BJ (cell line): ENCODE measurements around the gene FUZ. TPM values are rescaled to one million over a fixed set of nuclear protein-coding genes. Genes with fewer than 3 reads are reported as not detected.
A peak's percentile ranks its signal among the peaks of the same experiment; 100 is the strongest.

Source experiments
- CTCF ChIA-PET: fragments of 350-600 bp; formaldehyde crosslinking; extraction: SDS; loops from one replicate; lab custom pipeline; 2021; ENCODE audit warnings: antibody characterized with exemption, inconsistent platforms; lab: Yijun Ruan, JAX
- POLR2A ChIA-PET: fragments of 300-600 bp; sonication (Branson Sonifier 250); formaldehyde crosslinking; extraction: SDS; loops from one replicate; lab custom pipeline; 2021; ENCODE audit warnings: antibody characterized with exemption; lab: Charles Lee
- DNase-seq: peaks from one replicate; pipeline ENCODE4 v3.0.0-alpha.2; 2011; ENCODE audit warnings: low read depth
- H3K27me3 ChIP-seq: 2 replicates; pipeline ENCODE4 v1.6.0; 2011; ENCODE audit warnings: low read length; ENCODE audit not compliant: control insufficient read depth, insufficient read depth
- H3K36me3 ChIP-seq: 2 replicates; pipeline ENCODE4 v1.5.1; 2011; ENCODE audit warnings: low read length; ENCODE audit not compliant: control insufficient read depth, insufficient read depth
- H3K4me3 ChIP-seq: 2 replicates; pipeline ENCODE4 v1.5.1; 2011; ENCODE audit warnings: low read depth, mild to moderate bottlenecking, control low read depth, low read length
- polyA plus RNA-seq: library from polyadenylated mRNA; depleted of rRNA; stranded (reverse); fragments of >200 nt; gene quantifications from 2 replicates; pipeline ENCODE4 v1.2.3, GENCODE V29; 2011
- TF ChIP-seq, protein P1 (sequence below): IDR thresholded peaks from 2 replicates; pipeline ENCODE4 v1.5.1; 2011; ENCODE audit warnings: low read depth, mild to moderate bottlenecking, control low read depth, inconsistent platforms, low read length, moderate library complexity; ENCODE audit not compliant: insufficient read depth

The FUZ gene
- polyA plus RNA-seq, 1 experiment = 14.3 TPM

DNA sequence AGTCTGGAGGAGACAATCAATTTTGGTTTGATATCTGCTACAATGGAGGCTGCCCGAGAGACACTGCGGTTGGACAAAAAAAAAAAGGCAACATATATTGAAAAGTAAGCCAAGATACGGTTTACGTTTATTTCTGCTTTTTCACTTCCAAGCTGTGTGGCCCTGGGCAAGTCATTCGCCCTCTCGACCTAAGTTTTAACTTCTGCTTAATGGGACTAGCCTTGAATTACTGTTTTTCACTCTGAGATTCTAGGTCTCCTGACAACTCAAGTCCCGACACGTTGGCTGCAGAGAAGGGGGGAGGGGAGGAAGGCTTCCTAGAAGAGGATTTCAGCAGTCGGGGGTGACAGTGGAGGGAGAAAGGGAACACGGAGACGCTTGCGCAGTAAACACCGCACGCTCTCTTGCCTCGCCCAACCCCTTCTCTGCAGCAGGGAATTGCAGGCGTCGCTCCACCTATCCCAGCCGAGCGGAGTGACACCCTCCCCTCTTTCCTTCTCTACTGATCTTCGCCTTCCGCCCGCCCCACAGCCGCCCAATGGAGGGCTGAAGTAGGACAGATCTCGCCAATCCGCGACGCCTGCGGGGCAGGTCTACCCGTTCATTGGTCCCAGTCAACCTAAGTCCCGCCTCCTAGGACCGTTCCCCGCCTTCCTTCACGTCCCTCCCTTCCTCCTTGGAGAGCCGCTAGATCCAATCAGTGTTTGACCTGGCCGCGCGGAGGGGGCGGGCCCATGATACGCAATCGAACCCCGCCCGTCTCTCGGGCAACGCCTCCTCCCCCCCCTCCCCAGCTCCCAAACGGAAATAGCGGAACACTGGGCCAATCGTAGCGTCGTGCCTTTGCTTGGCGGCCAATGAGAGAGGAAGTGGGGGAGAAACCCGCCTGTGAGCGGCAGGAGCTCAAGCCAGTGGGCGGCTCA lies 46.8 kb downstream of the FUZ start:
- peak; percentile 100 for DNase-seq
- ChIA-PET CTCF (interaction anchor here (0.6 to 2.1 kb wide), 6 partner anchors 15 to 94 kb away, joined by 3 to 7 read pairs (median 4); no protein-coding TSS in a partner anchor), POLR2A (interaction anchor here (0.6 to 0.9 kb wide), 4 partner anchors 8 to 234 kb away, joined by 3 to 5 read pairs (median 4); no protein-coding TSS in a partner anchor)

DNA sequence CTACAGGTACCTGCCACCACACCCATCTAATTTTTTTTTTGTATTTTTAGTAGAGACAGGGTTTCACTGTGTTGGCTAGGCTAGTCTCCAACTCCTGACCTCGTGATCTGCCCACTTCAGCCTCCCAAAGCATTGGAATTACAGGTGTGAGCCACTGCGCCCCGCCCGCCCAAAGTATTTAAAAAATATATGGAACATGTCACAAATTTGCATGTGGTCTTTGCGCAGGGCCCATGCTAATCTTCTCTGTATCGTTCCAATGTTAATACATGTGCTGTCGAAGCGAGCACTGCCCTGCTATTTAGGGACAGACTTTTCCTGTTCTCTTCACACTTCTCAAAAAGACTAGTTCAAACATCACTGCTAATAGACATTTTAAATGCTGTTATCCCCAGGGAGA lies 48.8 kb downstream of the FUZ start:
- CTCF ChIA-PET = interaction anchor here (0.7 kb wide), 1 partner anchor 102 kb away, joined by 4 read pairs; no protein-coding TSS in a partner anchor
- POLR2A ChIA-PET = no interaction called here
- no peak overlapping the region for H3K4me3 ChIP-seq
- no peak for DNase-seq
- peaks cover 1% of the 10 kb centered on the region for H3K36me3 ChIP-seq
- TF ChIP-seq, protein P1, sequence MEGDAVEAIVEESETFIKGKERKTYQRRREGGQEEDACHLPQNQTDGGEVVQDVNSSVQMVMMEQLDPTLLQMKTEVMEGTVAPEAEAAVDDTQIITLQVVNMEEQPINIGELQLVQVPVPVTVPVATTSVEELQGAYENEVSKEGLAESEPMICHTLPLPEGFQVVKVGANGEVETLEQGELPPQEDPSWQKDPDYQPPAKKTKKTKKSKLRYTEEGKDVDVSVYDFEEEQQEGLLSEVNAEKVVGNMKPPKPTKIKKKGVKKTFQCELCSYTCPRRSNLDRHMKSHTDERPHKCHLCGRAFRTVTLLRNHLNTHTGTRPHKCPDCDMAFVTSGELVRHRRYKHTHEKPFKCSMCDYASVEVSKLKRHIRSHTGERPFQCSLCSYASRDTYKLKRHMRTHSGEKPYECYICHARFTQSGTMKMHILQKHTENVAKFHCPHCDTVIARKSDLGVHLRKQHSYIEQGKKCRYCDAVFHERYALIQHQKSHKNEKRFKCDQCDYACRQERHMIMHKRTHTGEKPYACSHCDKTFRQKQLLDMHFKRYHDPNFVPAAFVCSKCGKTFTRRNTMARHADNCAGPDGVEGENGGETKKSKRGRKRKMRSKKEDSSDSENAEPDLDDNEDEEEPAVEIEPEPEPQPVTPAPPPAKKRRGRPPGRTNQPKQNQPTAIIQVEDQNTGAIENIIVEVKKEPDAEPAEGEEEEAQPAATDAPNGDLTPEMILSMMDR = no peak
- H3K27me3 ChIP-seq = no peaks in the 10 kb centered on the region

More for the DNA sequence above, 46.8 kb downstream of the FUZ start:
- no peaks in the 10 kb centered on the region for H3K27me3 ChIP-seq
- TF ChIP-seq, protein P1 = no peak
- H3K4me3 ChIP-seq = peak overlapping the region; percentile 9
- H3K36me3 ChIP-seq = peaks cover 1% of the 10 kb centered on the region

DNA sequence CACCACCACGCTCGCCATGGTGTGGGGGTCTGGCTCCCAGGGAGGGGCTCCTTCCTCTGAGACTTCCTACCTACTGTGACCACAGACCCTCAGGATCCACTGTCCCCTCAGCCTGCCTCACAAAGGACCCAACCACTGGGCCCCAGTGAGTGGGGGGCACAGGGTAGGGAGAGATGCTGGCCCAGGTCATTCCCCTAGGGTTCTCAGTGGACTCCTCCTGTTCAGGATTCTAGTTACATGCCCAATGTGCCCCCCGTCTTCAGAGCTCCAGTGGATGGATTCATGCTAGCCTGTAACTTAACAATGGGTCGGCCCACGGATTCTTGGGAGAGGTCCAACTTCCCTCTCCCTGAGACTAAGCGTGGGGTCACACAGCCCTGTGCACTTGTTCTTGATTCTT lies 49.9 kb downstream of the FUZ start, which contains the start of gene TSKS:
TSS of gene TSKS (minus strand) at position 77 of the 400 bp plus-strand sequence. CDS start at position 18, 59 bp downstream.
- no peak for DNase-seq
- TF ChIP-seq, protein P1 = no peak
- ChIA-PET POLR2A (no interaction called here), CTCF (interaction anchor here (1.0 to 1.2 kb wide), 2 partner anchors 47 to 73 kb away, joined by 3 read pairs; partner anchors contain the start of gene ADM5)
- Histone ChIP-seq H3K4me3 (no peak within 1 kb of the TSS), H3K36me3 (peaks cover under 1% of the 10 kb centered on the region; the same call in 1 of the 2 replicates), H3K27me3 (no peaks in the 10 kb centered on the region)

DNA sequence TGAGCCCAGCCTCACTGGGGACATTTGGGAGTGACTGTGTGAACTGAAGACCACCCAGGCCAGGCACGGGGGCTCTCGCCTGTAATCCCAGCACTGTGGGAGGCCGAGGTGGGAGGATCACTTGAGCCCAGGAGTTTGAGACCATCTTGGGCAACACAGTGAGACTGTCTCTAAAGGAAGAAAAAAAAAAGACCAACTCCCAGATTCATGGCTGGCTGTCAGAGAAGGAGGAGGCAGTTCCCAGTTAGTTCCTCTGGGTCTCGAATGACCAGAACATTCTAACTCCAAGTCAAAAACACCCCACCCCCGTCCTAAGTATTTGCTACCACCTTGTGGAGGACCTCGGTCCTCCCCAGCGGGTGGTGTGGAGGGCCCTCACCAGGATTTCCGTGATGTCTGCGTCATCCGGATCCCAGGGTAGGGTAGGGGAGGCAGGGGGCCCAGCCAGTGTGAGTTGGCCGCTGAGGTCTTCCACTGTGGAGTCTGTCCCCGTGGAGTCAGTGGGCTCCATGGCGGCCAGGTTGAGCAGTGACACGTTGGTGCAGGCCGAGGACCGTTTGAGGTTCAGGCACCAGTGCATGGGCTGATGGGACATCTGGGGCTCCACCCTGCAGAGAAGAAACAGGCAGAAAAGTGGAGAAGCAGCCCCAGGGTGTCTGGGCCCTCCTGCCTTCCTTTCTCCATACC lies 51.3 kb downstream of the FUZ start:
- ChIA-PET POLR2A (no interaction called here), CTCF (interaction anchor here (1.0 kb wide), 1 partner anchor 73 kb away, joined by 3 read pairs; the partner anchor contains the start of gene ADM5)
- TF ChIP-seq, protein P1 = peak; percentile 25
- Histone ChIP-seq H3K27me3 (no peaks in the 10 kb centered on the region), H3K36me3 (no peaks in the 10 kb centered on the region), H3K4me3 (no peak overlapping the region)
- DNase-seq = no peak

DNA sequence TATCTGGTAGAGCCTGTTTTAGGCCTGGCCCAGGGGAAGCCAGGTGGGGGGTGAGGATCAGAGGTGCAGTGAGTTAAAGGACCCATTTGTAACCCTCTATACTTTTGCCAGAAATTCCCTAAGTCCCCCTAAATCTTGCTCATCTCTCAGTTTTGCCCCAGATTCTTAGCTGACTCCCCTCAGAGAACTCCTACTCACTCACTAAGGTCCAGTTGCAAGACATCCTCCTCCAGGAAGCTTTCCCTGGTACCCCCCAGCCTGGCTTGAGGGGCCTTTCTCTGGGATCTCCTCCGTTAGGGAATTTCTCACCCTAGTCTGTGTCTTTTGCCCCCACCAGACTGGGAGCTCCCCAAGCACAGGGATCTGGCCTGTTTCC lies 51.9 kb downstream of the FUZ start:
- CTCF ChIA-PET = interaction anchor here (1.0 kb wide), 1 partner anchor 72 kb away, joined by 3 read pairs; the partner anchor contains the start of gene ADM5
- no peak for DNase-seq
- no peak overlapping the region for H3K4me3 ChIP-seq

More for the DNA sequence above, 51.9 kb downstream of the FUZ start:
- POLR2A ChIA-PET = no interaction called here
- Histone ChIP-seq H3K27me3 (no peaks in the 10 kb centered on the region), H3K36me3 (no peaks in the 10 kb centered on the region)
- TF ChIP-seq, protein P1 = no peak
